ENCODE data around the gene EMSY.

DNA sequence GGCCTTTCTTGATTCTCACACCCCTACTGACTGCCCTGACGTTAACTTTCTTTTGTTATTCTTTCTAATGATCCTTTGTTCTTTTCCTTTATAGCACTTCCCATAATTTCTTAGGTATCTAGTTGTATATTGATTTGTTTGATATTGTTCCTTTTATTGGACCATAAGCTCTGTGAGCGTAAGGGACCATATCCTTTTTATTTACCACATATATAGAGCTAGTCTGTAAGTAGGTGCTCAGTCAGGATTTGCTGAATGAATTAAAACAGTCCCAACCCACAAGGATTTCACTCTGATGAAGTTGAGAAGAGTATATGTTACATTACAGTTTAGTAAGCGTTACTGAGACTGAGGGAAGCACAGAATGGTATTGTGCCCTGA, 68.8 kb downstream of the EMSY start:
- TF ChIP-seq, protein P1, sequence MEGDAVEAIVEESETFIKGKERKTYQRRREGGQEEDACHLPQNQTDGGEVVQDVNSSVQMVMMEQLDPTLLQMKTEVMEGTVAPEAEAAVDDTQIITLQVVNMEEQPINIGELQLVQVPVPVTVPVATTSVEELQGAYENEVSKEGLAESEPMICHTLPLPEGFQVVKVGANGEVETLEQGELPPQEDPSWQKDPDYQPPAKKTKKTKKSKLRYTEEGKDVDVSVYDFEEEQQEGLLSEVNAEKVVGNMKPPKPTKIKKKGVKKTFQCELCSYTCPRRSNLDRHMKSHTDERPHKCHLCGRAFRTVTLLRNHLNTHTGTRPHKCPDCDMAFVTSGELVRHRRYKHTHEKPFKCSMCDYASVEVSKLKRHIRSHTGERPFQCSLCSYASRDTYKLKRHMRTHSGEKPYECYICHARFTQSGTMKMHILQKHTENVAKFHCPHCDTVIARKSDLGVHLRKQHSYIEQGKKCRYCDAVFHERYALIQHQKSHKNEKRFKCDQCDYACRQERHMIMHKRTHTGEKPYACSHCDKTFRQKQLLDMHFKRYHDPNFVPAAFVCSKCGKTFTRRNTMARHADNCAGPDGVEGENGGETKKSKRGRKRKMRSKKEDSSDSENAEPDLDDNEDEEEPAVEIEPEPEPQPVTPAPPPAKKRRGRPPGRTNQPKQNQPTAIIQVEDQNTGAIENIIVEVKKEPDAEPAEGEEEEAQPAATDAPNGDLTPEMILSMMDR (IDR thresholded peaks at IDR 0.05) = no peak
- no peak for TF ChIP-seq POLR2A (IDR thresholded peaks at IDR 0.05)

All from thyroid gland (tissue), 4 donors.